Activated T-cell treated with anti-CD3 and anti-CD28 coated beads, Interleukin-2, amount 50 U/mL, for 72 hours (primary cell): Measurements from ENCODE around the gene IL1F10. TPM values are rescaled to one million over a fixed set of nuclear protein-coding genes. Genes with fewer than 3 reads are reported as not detected.

Experiments
- ATAC-seq, 2 donors: fragments of 150-1000 bp; cut with Tn5 transposase; replicated peaks in 1 of 2; 2 replicates each; pipeline ENCODE4 v1.10.0; 2021; ENCODE audit warnings: moderate library complexity in 2 of 2, mild to moderate bottlenecking in 1 of 2
- DNase-seq, 2 donors: peaks; one replicate each; pipeline ENCODE4 v3.0.0; 2021 to 2022; ENCODE audit warnings: mixed read lengths in 1 of 2
- H3K27ac Mint-ChIP-seq: one replicate; pipeline ENCODE4 v1.8.0; 2022; ENCODE audit warnings: mild to moderate bottlenecking, moderate library complexity, mixed read lengths
- H3K27me3 Mint-ChIP-seq: one replicate; pipeline ENCODE4 v1.8.0; 2022; ENCODE audit warnings: low read depth, mixed read lengths
- H3K36me3 Mint-ChIP-seq, 2 donors: one replicate each; pipeline ENCODE4 v1.8.0; 2022; ENCODE audit warnings: mixed read lengths in 2 of 2, mild to moderate bottlenecking in 1 of 2; ENCODE audit not compliant: insufficient read depth in 2 of 2
- H3K4me1 Mint-ChIP-seq: one replicate; pipeline ENCODE4 v1.8.0; 2022; ENCODE audit warnings: low read depth, mixed read lengths
- H3K4me3 Mint-ChIP-seq, 2 donors: one replicate each; pipeline ENCODE4 v1.8.0; 2022; ENCODE audit warnings: mild to moderate bottlenecking in 2 of 2, mixed read lengths in 2 of 2, moderate library complexity in 2 of 2
- H3K9me3 Mint-ChIP-seq, 2 donors: one replicate each; pipeline ENCODE4 v1.8.0; 2022; ENCODE audit warnings: mixed read lengths in 2 of 2
- total RNA-seq, 2 donors: library from RNA; stranded (reverse); gene quantifications; one replicate each; pipeline ENCODE4 v1.2.3, GENCODE V29; 2022

Gene IL1F10
- total RNA-seq, 2 donors from 2014 or later: not detected

- Mint-ChIP-seq H3K4me1 (no peaks in the 10 kb centered on the region), H3K27ac (no peak overlapping the region), H3K4me3 (no peak overlapping the region), H3K27me3 (no peaks in the 10 kb centered on the region), H3K36me3 (no peaks in the 10 kb centered on the region), H3K9me3 (peaks cover 0 to 4% of the 10 kb centered on the region in 2 donors)
- no peak for DNase-seq
- no peak for ATAC-seq
Measured at GRCh38 chr2:113046465-113046864, 21.3 kb upstream of the IL1F10 start.

DNA sequence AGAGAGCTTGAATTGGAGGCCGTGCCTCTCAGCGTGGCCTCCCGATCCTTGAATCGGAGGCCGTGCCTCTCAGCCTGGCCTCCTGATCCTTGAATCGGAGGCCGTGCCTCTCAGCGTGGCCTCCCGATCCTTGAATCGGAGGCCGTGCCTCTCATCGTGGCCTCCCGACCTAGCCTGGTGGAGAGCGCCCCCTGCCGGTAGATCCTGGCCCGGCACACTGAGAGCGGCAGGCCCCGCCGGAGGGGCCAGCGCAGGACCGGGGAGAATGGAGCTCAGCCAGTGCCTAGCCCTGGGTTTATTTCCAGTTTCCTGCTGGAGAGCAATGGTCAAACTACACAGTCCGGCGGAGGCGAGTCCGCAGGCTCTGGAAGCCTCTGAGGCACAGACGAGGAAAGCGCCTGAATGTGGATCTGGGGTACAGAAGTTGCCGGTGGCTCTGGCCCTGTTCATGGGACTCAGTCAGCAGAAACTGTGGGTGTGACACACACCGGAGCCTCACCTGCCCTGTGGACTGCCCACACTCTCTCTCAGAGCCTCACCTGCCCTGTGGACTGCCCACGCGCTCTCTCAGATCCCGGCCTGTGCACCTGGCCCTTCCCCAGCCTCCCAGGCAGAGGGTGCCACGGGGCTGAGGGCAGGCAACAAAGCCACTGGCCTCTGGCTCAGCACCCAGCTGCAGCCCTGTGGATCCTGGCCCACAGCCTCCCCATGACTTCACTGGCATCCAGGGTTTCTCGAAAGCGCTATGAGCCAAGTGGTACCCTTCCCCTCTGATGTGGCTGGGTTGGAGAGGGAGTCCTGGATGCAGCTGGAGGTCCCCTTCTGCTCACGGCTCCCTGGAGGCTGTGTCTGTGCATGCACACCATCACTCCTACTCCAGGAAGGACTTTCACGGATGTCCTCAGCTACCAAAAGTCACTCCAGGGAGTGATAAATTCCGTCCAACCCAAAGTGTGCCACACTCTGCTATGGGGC lies 16.6 kb upstream of the IL1F10 start:
- H3K27ac Mint-ChIP-seq: no peak overlapping the region
- peaks cover 16 to 24% of the 10 kb centered on the region in 2 donors for H3K9me3 Mint-ChIP-seq
- H3K27me3 Mint-ChIP-seq: no peaks in the 10 kb centered on the region
- H3K4me1 Mint-ChIP-seq: peaks cover 1% of the 10 kb centered on the region
- no peak for ATAC-seq
- no peak for DNase-seq
- H3K36me3 Mint-ChIP-seq: peaks cover 11 to 27% of the 10 kb centered on the region in 2 donors
- no peak overlapping the region for H3K4me3 Mint-ChIP-seq

GRCh38 chr2:113052396-113052917 lies 15.3 kb upstream of the IL1F10 start, which contains the start of gene IL36B:
IL36B (minus strand) TSS chr2:113052867.
- no peaks in the 10 kb centered on the region for H3K27me3 Mint-ChIP-seq
- DNase-seq: no peak
- peaks cover 16 to 26% of the 10 kb centered on the region in 2 donors for H3K9me3 Mint-ChIP-seq
- H3K27ac Mint-ChIP-seq: no peak within 1 kb of the TSS
- H3K4me3 Mint-ChIP-seq: no peak within 1 kb of the TSS
- peaks cover 6% of the 10 kb centered on the region for H3K4me1 Mint-ChIP-seq
- ATAC-seq: no peak
- peaks cover 11 to 29% of the 10 kb centered on the region in 2 donors for H3K36me3 Mint-ChIP-seq

DNA sequence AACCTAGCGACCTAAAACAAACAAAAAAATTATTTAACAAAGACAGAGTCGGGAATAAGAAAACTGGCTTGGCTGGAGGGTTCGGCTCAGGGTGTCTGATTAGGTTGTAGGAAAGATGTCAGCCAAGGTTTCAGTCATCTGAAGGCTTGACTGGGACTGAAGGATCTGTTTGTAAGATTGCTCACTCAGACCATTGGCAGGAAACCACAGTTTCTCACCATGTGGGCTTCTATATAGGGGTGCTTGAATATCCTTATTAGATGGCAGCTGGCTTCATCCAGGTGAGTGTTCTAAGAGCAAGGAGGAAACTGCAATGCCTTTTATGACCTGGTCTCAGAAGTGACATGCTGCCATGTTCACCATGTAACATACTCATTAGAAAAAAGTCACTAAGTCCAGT lies 14.1 kb upstream of the IL1F10 start:
- Mint-ChIP-seq H3K4me1 (peaks cover 6% of the 10 kb centered on the region), H3K36me3 (peaks cover 11 to 29% of the 10 kb centered on the region in 2 donors), H3K9me3 (peaks cover 16 to 26% of the 10 kb centered on the region in 2 donors), H3K4me3 (no peak overlapping the region), H3K27ac (no peak overlapping the region), H3K27me3 (no peaks in the 10 kb centered on the region)
- DNase-seq (no peak), ATAC-seq (no peak)

DNA sequence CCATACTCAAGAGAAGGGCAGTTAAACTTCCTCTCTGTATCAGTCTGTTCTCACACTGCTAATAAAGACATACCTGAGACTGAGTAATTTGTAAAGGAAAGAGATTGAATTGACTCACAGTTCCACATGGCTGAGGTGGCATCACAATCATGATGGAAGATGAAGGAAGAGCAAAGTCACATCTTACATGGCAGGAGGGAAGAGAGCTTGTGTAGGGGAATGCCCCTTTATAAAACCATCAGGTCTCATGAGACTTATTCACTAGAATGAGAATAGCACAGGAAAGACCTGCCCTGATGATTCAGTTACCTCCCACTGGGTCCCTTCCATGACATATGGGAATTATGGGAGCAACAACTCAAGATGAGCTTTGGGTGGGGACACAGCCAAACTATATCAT lies 13.7 kb upstream of the IL1F10 start:
- Mint-ChIP-seq H3K27me3 (no peaks in the 10 kb centered on the region), H3K9me3 (peaks cover 16 to 26% of the 10 kb centered on the region in 2 donors), H3K4me1 (peaks cover 6% of the 10 kb centered on the region), H3K27ac (no peak overlapping the region), H3K36me3 (peaks cover 11 to 29% of the 10 kb centered on the region in 2 donors), H3K4me3 (no peak overlapping the region)
- ATAC-seq: no peak
- DNase-seq: no peak

DNA sequence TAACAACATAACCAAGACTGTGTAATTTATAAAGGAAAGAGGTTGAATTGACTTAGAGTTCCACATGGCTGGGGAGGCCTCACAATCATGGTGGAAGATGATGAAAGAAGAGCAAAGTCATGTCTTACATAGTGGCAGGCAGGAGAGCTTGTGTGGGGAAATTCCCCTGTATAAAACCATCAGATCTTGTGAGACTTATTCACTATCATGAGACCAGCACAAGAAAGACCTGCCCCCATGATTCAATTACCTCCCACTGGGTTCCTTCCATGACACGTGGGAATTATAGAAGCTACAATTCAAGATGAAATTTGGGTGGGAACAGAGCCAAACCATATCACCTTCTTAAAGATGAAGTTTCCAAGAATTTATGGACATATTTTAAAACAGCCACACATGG lies 11.2 kb upstream of the IL1F10 start:
- no peak for DNase-seq

GRCh38 chr2:113057117-113057516 lies 10.7 kb upstream of the IL1F10 start:
- peaks cover 16 to 22% of the 10 kb centered on the region in 2 donors for H3K9me3 Mint-ChIP-seq
- H3K4me1 Mint-ChIP-seq: peaks cover 6% of the 10 kb centered on the region
- DNase-seq (no peak), ATAC-seq (no peak)
- H3K27ac Mint-ChIP-seq: no peak overlapping the region
- peaks cover 11 to 29% of the 10 kb centered on the region in 2 donors for H3K36me3 Mint-ChIP-seq
- H3K27me3 Mint-ChIP-seq: no peaks in the 10 kb centered on the region
- H3K4me3 Mint-ChIP-seq: no peak overlapping the region

More for the DNA sequence above, 11.2 kb upstream of the IL1F10 start:
- ATAC-seq: no peak
- Mint-ChIP-seq H3K27me3 (no peaks in the 10 kb centered on the region), H3K4me3 (no peak overlapping the region), H3K36me3 (peaks cover 11 to 29% of the 10 kb centered on the region in 2 donors), H3K9me3 (peaks cover 16 to 22% of the 10 kb centered on the region in 2 donors), H3K27ac (no peak overlapping the region), H3K4me1 (peaks cover 6% of the 10 kb centered on the region)

- Mint-ChIP-seq H3K9me3 (peaks cover 16 to 19% of the 10 kb centered on the region in 2 donors), H3K4me1 (peaks cover 6% of the 10 kb centered on the region), H3K36me3 (peaks cover 11 to 27% of the 10 kb centered on the region in 2 donors), H3K27me3 (no peaks in the 10 kb centered on the region), H3K27ac (no peak overlapping the region), H3K4me3 (no peak overlapping the region)
- no peak for ATAC-seq
- no peak for DNase-seq
Measured at GRCh38 chr2:113058411-113058994, 9.3 kb upstream of the IL1F10 start.

DNA sequence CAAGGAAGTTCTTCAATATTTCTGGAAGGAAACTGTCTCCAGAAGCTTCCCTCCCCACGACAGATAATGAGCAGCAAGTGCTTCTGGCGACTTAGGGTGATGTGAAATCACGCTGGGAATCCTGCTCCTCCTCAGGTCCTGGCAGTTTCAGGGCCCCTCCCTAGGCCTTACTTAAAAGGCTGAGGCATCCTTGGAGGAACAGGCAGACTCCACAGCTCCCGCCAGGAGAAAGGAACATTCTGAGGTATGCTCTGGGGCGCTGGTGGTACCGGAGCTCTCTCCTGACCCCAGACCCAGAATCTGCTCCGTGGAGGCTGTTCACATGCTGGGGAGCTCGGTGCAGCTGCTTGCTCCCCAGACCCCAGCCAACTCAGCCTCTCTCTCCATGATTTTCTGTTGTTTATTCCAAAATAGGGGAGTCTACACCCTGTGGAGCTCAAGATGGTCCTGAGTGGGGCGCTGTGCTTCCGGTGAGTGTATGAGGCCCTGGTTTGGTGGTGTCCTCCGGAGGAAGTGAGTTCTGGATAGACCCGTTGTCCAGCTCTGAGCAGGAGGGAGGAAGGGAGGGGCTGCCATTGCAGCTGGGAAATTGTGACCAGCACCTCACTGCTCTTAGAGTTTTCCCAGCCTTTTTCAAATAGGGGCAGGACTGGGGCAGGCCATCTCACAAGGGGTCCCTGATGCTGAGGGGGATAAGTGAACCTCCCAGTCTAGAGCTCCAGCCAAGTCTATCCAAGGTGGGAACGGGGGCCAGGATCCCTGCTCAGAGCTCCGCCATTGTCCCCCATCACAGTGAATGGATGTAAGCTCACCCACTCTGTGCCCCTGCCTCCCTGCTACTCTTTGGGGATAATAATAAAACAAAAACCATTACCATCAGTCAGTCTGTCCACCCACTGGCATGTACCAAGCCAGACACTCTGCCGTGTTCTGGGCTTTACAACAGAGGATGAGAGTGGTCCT lies 8.5 kb upstream of the IL1F10 start, which contains the start of gene IL36RN:
Gene IL36RN, plus strand, starts transcription at position 201 of the 963 bp plus-strand sequence. Its CDS starts 241 bp downstream, at position 442.
- Mint-ChIP-seq H3K36me3 (peaks cover 7 to 19% of the 10 kb centered on the region in 2 donors), H3K4me1 (peaks cover 6% of the 10 kb centered on the region), H3K4me3 (no peak within 1 kb of the TSS), H3K9me3 (peaks cover 13% of the 10 kb centered on the region in 2 donors), H3K27ac (no peak within 1 kb of the TSS), H3K27me3 (no peaks in the 10 kb centered on the region)
- ATAC-seq (no peak), DNase-seq (no peak)

DNA sequence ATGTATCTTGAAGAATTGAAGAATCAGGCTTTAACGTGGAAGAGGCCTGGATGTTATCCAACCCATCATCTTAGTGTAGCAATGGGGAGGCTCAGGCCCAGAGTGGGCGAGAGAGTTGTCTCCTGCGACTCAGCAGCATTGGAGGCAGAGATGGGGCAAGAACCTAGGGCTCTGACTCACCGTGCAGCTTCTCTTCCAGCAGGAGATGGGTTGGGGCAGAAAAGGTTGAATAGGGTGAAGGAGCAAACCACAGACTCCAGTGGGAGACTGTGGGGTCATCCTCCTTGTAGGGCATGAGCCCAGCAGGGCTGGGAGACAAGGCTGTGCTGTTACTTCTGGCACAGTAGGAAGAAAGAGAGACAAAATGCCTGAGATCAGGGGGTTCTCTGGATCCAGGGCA lies 7.4 kb upstream of the IL1F10 start:
- peaks cover 6% of the 10 kb centered on the region for H3K4me1 Mint-ChIP-seq
- no peak overlapping the region for H3K27ac Mint-ChIP-seq
- DNase-seq (no peak), ATAC-seq (no peak)
- H3K4me3 Mint-ChIP-seq: no peak overlapping the region
- H3K27me3 Mint-ChIP-seq: no peaks in the 10 kb centered on the region
- H3K9me3 Mint-ChIP-seq: peaks cover 7 to 12% of the 10 kb centered on the region in 2 donors
- H3K36me3 Mint-ChIP-seq: peaks cover 3 to 10% of the 10 kb centered on the region in 2 donors

DNA sequence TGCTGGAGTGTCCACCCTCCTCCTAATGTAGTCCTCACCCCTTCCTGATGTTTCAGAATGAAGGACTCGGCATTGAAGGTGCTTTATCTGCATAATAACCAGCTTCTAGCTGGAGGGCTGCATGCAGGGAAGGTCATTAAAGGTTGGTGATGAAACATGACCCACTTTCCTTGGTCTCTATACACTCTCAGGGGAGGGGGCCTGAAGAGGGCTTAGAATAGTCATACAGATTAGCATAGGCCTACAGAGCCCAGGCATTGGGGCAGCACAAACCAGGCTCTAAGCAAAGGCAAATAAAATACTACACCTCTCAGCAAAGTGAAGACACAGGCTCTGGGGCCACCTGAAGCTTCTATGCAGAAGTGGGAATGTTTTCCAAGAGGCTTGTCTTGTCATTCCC lies 7.0 kb upstream of the IL1F10 start:
- Mint-ChIP-seq H3K27me3 (no peaks in the 10 kb centered on the region), H3K4me1 (peaks cover 6% of the 10 kb centered on the region)
- ATAC-seq: no peak

DNA sequence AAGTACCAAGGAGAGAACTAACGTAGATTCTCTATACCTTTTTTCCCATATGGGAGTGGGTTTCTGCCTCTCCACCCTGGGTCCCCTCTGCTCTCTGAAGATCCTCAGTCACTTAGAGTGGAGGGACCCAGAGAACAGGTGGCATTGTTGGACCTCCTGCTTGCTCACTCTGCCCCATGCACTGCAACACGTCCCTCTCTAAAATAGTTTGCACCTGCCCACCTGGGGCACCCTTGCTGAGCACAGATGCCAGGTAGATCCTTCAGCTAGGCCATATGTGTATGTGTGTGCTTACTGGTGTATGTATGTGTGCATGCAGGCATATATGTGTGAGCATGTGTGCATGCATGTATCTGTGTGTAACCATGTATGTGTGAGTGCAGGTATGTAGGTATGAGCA lies 6.5 kb upstream of the IL1F10 start:
- Mint-ChIP-seq H3K4me3 (no peak overlapping the region), H3K36me3 (peaks cover 0 to 2% of the 10 kb centered on the region in 2 donors), H3K27ac (no peak overlapping the region), H3K4me1 (peaks cover 4% of the 10 kb centered on the region), H3K9me3 (peaks cover under 1 to 7% of the 10 kb centered on the region in 2 donors), H3K27me3 (no peaks in the 10 kb centered on the region)
- ATAC-seq (no peak), DNase-seq (no peak)

More for the DNA sequence above, 7.0 kb upstream of the IL1F10 start:
- Mint-ChIP-seq H3K36me3 (peaks cover 0 to 6% of the 10 kb centered on the region in 2 donors), H3K4me3 (no peak overlapping the region), H3K9me3 (peaks cover 3 to 10% of the 10 kb centered on the region in 2 donors), H3K27ac (no peak overlapping the region)
- no peak for DNase-seq
